ENCODE data around the gene UBE2B.
A peak's percentile ranks its signal among the peaks of the same experiment; 100 is the strongest.

The UBE2B gene

GRCh38 chr5:134432677-134433359, 61.4 kb downstream of the UBE2B start:
- no peak for TF ChIP-seq CTCF (conservative IDR thresholded peaks at IDR 0.05; ENCODE audit: low read depth)
- CTCF ChIA-PET, result interaction anchor here (0.7 kb wide), 1 partner anchor 41 kb away, joined by 3 read pairs; no protein-coding TSS in a partner anchor
- no peak overlapping the region for H3K27ac ChIP-seq
- POLR2A ChIA-PET (ENCODE audit: low non-redundant PET), result no interaction called here
- DNase-seq (ENCODE audit: low spot score), result no peak

DNA sequence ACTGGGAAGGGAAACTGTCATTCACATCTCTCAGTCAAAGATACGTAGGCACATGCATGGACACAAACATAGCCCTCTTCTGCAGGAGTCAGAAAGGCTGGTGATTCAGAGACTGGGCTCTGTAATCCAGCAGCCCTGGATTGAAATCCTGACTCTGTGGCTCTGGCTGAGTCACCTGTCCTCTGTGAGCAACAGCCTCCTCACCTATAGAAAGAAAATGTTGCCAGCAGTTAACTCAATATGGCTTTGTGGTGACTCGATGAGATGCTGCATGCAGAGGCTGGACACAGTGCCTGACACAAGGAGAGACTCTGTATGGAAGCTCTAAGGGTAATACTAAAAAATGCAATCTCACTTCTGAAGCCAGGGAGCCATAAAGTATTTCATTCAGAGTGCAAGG, 64.2 kb downstream of the UBE2B start:
- CTCF ChIA-PET, result interaction anchor here (0.6 to 1.2 kb wide), 2 partner anchors 16 to 990 kb away, joined by 3 to 4 read pairs; no protein-coding TSS in a partner anchor
- peak overlapping the region; percentile 93 for H3K27ac ChIP-seq
- peak; percentile 87 for DNase-seq (ENCODE audit: low spot score)

GRCh38 chr5:134436523-134437339, 65.4 kb downstream of the UBE2B start:
- DNase-seq (ENCODE audit: low spot score), result peak; percentile 79
- CTCF ChIA-PET, result interaction anchor here (0.6 to 1.7 kb wide), 5 partner anchors 17 to 91 kb away, joined by 3 to 8 read pairs (median 4); partner anchors contain the start of genes CDKN2AIPNL and UBE2B
- H3K27ac ChIP-seq, result peak overlapping the region; percentile 93
- POLR2A ChIA-PET (ENCODE audit: low non-redundant PET), result interaction anchor here (0.6 to 1.5 kb wide), 4 partner anchors 10 to 65 kb away, joined by 3 to 6 read pairs (median 4); partner anchors contain the start of gene CDKN2AIPNL
- no peak for TF ChIP-seq CTCF (conservative IDR thresholded peaks at IDR 0.05; ENCODE audit: low read depth)

More for the DNA sequence above, 64.2 kb downstream of the UBE2B start:
- POLR2A ChIA-PET (ENCODE audit: low non-redundant PET), result interaction anchor here (0.7 to 1.3 kb wide), 3 partner anchors 24 to 328 kb away, joined by 3 to 6 read pairs (median 4); partner anchors contain the start of gene CDKN2AIPNL
- TF ChIP-seq CTCF (conservative IDR thresholded peaks at IDR 0.05; ENCODE audit: low read depth), result no peak

DNA sequence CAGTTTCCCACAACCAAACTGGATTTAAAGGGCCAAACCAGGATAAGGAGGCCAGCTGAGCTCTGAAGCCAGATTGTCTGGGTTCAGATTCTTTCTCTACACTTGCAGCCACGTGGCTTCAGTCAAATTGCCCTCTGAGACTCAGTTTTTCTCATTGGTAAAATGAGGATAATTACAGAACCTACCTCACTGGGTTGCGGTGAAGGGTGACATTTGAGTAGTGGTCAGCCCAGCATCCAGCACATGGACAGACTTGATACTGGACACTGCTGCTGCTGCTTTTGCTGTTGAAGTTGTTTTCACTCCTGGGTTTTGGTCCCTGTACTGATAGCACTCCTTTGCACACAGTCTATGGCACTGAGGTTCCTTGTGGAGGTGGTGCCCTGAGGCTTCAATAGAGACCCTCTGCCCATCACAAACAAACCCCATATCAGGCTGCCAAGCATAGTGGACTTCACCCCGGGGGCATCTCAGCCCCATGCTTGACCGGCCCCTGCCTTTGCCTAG, 66.0 kb downstream of the UBE2B start:
- peak overlapping the region; percentile 93 for H3K27ac ChIP-seq
- DNase-seq (ENCODE audit: low spot score), result no peak
- TF ChIP-seq CTCF (conservative IDR thresholded peaks at IDR 0.05; ENCODE audit: low read depth), result no peak
- ChIA-PET POLR2A (ENCODE audit: low non-redundant PET) (interaction anchor here (1.5 kb wide), 1 partner anchor 9 kb away, joined by 5 read pairs; no protein-coding TSS in a partner anchor), CTCF (interaction anchor here (0.6 to 1.7 kb wide), 4 partner anchors 26 to 143 kb away, joined by 3 to 8 read pairs (median 4); partner anchors contain the start of genes CDKN2AIPNL and UBE2B)

- POLR2A ChIA-PET (ENCODE audit: low non-redundant PET), result no interaction called here
Measured at GRCh38 chr5:134437847-134438581, 66.6 kb downstream of the UBE2B start.

More at GRCh38 chr5:134437847-134438581, 66.6 kb downstream of the UBE2B start:
- CTCF ChIA-PET, result interaction anchor here (0.9 kb wide), 2 partner anchors 28 to 142 kb away, joined by 3 to 5 read pairs; no protein-coding TSS in a partner anchor
- DNase-seq (ENCODE audit: low spot score), result no peak
- no peak for TF ChIP-seq CTCF (conservative IDR thresholded peaks at IDR 0.05; ENCODE audit: low read depth)
- H3K27ac ChIP-seq, result peak overlapping the region; percentile 93
